ENCODE measurements around the gene SRP72. TPM values are rescaled to one million over a fixed set of nuclear protein-coding genes. Genes with fewer than 3 reads are reported as not detected.

The SRP72 gene
- total RNA-seq, 1 experiment from 2014 or later: 118 TPM

- Histone ChIP-seq H3K27ac (ENCODE audit: low read length) (no peak overlapping the region), H3K4me3 (ENCODE audit: low read length) (no peak overlapping the region), H3K79me2 (ENCODE audit: low read length) (no peaks in the 10 kb centered on the region), H3F3A (ENCODE audit: low read length, unreplicated experiment) (no peaks in the 10 kb centered on the region), H3K9me2 (replicated peaks; ENCODE audit: low read length) (0 out of 2 replicates have a peak, but pooled peaks cover 8% of the 10 kb centered on the region), H3K9me3 (ENCODE audit: low read length) (no peaks in the 10 kb centered on the region), H4K20me1 (ENCODE audit: low read length) (no peaks in the 10 kb centered on the region), H3K4me2 (ENCODE audit: low read length) (no peak overlapping the region), H3K9ac (ENCODE audit: low read length) (no peak overlapping the region), H3K27me3 (ENCODE audit: low read length) (no peaks in the 10 kb centered on the region), H3K4me1 (ENCODE audit: insufficient read depth, low read length) (no peaks in the 10 kb centered on the region), H2AFZ (ENCODE audit: low read length) (no peak overlapping the region), H3K36me3 (ENCODE audit: low read depth, low read length) (no peaks in the 10 kb centered on the region)
- no peak for DNase-seq
- TF ChIP-seq, protein P1, sequence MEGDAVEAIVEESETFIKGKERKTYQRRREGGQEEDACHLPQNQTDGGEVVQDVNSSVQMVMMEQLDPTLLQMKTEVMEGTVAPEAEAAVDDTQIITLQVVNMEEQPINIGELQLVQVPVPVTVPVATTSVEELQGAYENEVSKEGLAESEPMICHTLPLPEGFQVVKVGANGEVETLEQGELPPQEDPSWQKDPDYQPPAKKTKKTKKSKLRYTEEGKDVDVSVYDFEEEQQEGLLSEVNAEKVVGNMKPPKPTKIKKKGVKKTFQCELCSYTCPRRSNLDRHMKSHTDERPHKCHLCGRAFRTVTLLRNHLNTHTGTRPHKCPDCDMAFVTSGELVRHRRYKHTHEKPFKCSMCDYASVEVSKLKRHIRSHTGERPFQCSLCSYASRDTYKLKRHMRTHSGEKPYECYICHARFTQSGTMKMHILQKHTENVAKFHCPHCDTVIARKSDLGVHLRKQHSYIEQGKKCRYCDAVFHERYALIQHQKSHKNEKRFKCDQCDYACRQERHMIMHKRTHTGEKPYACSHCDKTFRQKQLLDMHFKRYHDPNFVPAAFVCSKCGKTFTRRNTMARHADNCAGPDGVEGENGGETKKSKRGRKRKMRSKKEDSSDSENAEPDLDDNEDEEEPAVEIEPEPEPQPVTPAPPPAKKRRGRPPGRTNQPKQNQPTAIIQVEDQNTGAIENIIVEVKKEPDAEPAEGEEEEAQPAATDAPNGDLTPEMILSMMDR (conservative IDR thresholded peaks at IDR 0.05; ENCODE audit: low read depth, low read length): no peak
- no peak for TF ChIP-seq EZH2 (IDR thresholded peaks at IDR 0.05; ENCODE audit: low read length, unreplicated experiment)
- TF ChIP-seq EZH2phosphoT487 (IDR thresholded peaks at IDR 0.05; ENCODE audit: borderline replicate concordance, low read length): no peak
- CTCF ChIA-PET: no interaction called here
- no peak for ATAC-seq
- intact Hi-C loops (cut with micrococcal nuclease): no loop called here
- BruUV-seq (replicated peaks): no TSS peak
- POLR2A ChIA-PET (ENCODE audit: unreplicated experiment): no interaction called here
These were observed 69.7 kb downstream of the SRP72 start for GRCh38 chr4:56537147-56537546.

DNA sequence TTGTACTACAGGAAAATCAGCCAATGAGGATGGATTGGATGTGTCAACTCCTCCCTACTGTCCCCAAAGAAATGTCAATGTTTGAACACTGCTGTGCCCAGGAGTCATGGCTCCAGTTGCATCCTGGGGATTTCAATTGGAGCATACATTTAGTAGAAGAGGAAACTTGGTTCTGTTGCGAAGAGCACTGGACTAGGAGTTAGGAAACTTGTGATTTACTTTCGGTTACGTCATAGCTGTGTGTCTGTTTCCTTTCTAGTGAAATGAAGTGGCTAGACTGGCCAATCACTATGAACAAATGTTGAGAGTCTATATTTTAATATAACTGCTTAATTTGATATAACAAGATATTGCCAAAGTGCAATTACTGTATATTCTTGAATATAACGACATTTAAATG lies 73.4 kb downstream of the SRP72 start:
- no peak for ATAC-seq
- TF ChIP-seq EZH2 (IDR thresholded peaks at IDR 0.05; ENCODE audit: low read length, unreplicated experiment) (no peak), EZH2phosphoT487 (IDR thresholded peaks at IDR 0.05; ENCODE audit: borderline replicate concordance, low read length) (no peak)
- TF ChIP-seq, protein P1 (conservative IDR thresholded peaks at IDR 0.05; ENCODE audit: low read depth, low read length): no peak
- Histone ChIP-seq H3K4me2 (ENCODE audit: low read length) (no peak overlapping the region), H3K27ac (ENCODE audit: low read length) (no peak overlapping the region), H3K9ac (ENCODE audit: low read length) (no peak overlapping the region), H3F3A (ENCODE audit: low read length, unreplicated experiment) (no peaks in the 10 kb centered on the region), H3K9me3 (ENCODE audit: low read length) (no peaks in the 10 kb centered on the region), H3K4me3 (ENCODE audit: low read length) (no peak overlapping the region), H2AFZ (ENCODE audit: low read length) (no peak overlapping the region), H3K27me3 (ENCODE audit: low read length) (no peaks in the 10 kb centered on the region), H3K4me1 (ENCODE audit: insufficient read depth, low read length) (peaks cover 5% of the 10 kb centered on the region; the same call in 1 of the 2 replicates), H4K20me1 (ENCODE audit: low read length) (no peaks in the 10 kb centered on the region), H3K79me2 (ENCODE audit: low read length) (no peaks in the 10 kb centered on the region), H3K36me3 (ENCODE audit: low read depth, low read length) (no peaks in the 10 kb centered on the region), H3K9me2 (replicated peaks; ENCODE audit: low read length) (0 out of 2 replicates have a peak, but pooled peaks cover 4% of the 10 kb centered on the region)
- ChIA-PET POLR2A (ENCODE audit: unreplicated experiment) (no interaction called here), CTCF (interaction anchor here (0.8 kb wide), 1 partner anchor 17 kb away, joined by 4 read pairs; no protein-coding TSS in a partner anchor)
- DNase-seq: no peak
- BruUV-seq (replicated peaks): no TSS peak
- intact Hi-C loops (cut with micrococcal nuclease): loop anchor here (5.0 to 10.0 kb wide), 3 partner anchors 64 to 216 kb away; partner anchors contain the start of gene AASDH

- H4K20me1 ChIP-seq (ENCODE audit: low read length): no peaks in the 10 kb centered on the region
- BruUV-seq (replicated peaks): no TSS peak
- intact Hi-C loops (cut with micrococcal nuclease): loop anchor here (1.0 to 10.0 kb wide), 7 partner anchors 48 to 256 kb away; partner anchors contain the start of genes AASDH and PPAT
- H3K9ac ChIP-seq (ENCODE audit: low read length): peak overlapping the region; percentile 26
- H3K4me1 ChIP-seq (ENCODE audit: insufficient read depth, low read length): peaks cover 5% of the 10 kb centered on the region; the same call in 1 of the 2 replicates
- no peak for TF ChIP-seq EZH2 (IDR thresholded peaks at IDR 0.05; ENCODE audit: low read length, unreplicated experiment)
- TF ChIP-seq, protein P1 (conservative IDR thresholded peaks at IDR 0.05; ENCODE audit: low read depth, low read length): peak; percentile 99
- POLR2A ChIA-PET (ENCODE audit: unreplicated experiment): no interaction called here
- H2AFZ ChIP-seq (ENCODE audit: low read length): peak overlapping the region; percentile 91
- H3K79me2 ChIP-seq (ENCODE audit: low read length): no peaks in the 10 kb centered on the region
- H3K27ac ChIP-seq (ENCODE audit: low read length): no peak overlapping the region
- H3K4me2 ChIP-seq (ENCODE audit: low read length): peak overlapping the region; percentile 88
- peak overlapping the region; percentile 69 for H3K4me3 ChIP-seq (ENCODE audit: low read length)
- no peaks in the 10 kb centered on the region for H3K9me3 ChIP-seq (ENCODE audit: low read length)
- DNase-seq: peak; percentile 95
- CTCF ChIA-PET: interaction anchor here (0.6 to 1.0 kb wide), 3 partner anchors 49 to 109 kb away, joined by 4 to 7 read pairs (median 5); partner anchors contain the start of gene PAICS
- no peaks in the 10 kb centered on the region for H3K9me2 ChIP-seq (replicated peaks; ENCODE audit: low read length)
- no peaks in the 10 kb centered on the region for H3F3A ChIP-seq (ENCODE audit: low read length, unreplicated experiment)
- H3K27me3 ChIP-seq (ENCODE audit: low read length): no peaks in the 10 kb centered on the region
- ATAC-seq: peak; percentile 97
- H3K36me3 ChIP-seq (ENCODE audit: low read depth, low read length): no peaks in the 10 kb centered on the region
These were observed 77.2 kb downstream of the SRP72 start for GRCh38 chr4:56544573-56545131.

All from PC-3 (cell line).